H9 (cell line): ENCODE results near the gene ZNF469. TPM values are rescaled to one million over a fixed set of nuclear protein-coding genes. Genes with fewer than 3 reads are reported as not detected.
A peak's percentile ranks its signal among the peaks of the same experiment; 100 is the strongest.

Experiments used
- DNase-seq: peaks from one replicate; pipeline ENCODE4 v3.0.0-alpha.2; 2017
- H2AFZ ChIP-seq: one replicate; pipeline ENCODE4 v1.6.1; 2013; ENCODE audit warnings: mild to moderate bottlenecking, low read length, control low read depth, moderate library complexity
- H2AK5ac ChIP-seq: 2 replicates; pipeline ENCODE4 v1.6.1; 2013; ENCODE audit warnings: low read length, control low read depth, mixed read lengths; ENCODE audit not compliant: insufficient read length
- H2BK120ac ChIP-seq: one replicate; pipeline ENCODE4 v1.6.1; 2013; ENCODE audit warnings: low read depth, mild to moderate bottlenecking, low read length, control low read depth, inconsistent platforms; ENCODE audit not compliant: poor library complexity, severe bottlenecking
- H2BK12ac ChIP-seq: 2 replicates; pipeline ENCODE4 v1.6.1; 2013; ENCODE audit warnings: low read length, control low read depth, mixed read lengths, low read depth; ENCODE audit not compliant: insufficient read length
- H2BK15ac ChIP-seq: 2 replicates; pipeline ENCODE4 v1.6.1; 2013; ENCODE audit warnings: low read depth, low read length, control low read depth
- H2BK20ac ChIP-seq: one replicate; pipeline ENCODE4 v1.6.1; 2013; ENCODE audit warnings: low read depth, mild to moderate bottlenecking, low read length, control low read depth, inconsistent platforms; ENCODE audit not compliant: poor library complexity, severe bottlenecking
- H2BK5ac ChIP-seq: 2 replicates; pipeline ENCODE4 v1.6.1; 2013; ENCODE audit warnings: low read length, control low read depth, mixed read lengths; ENCODE audit not compliant: insufficient read length
- H3K14ac ChIP-seq: 2 replicates; pipeline ENCODE4 v1.6.1; 2013; ENCODE audit warnings: low read length, control low read depth; ENCODE audit not compliant: insufficient read depth
- H3K18ac ChIP-seq: 2 replicates; pipeline ENCODE4 v1.6.1; 2013; ENCODE audit warnings: low read depth, mild to moderate bottlenecking, mixed read lengths, low read length, control low read depth; ENCODE audit not compliant: insufficient read length
- H3K23ac ChIP-seq: 2 replicates; pipeline ENCODE4 v1.6.1; 2013; ENCODE audit warnings: low read length, control low read depth, mixed read lengths, low read depth; ENCODE audit not compliant: insufficient read length
- H3K23me2 ChIP-seq: 2 replicates; pipeline ENCODE4 v1.6.1; 2013; ENCODE audit warnings: low read depth, mild to moderate bottlenecking, mixed read lengths, low read length, control low read depth; ENCODE audit not compliant: insufficient read length, poor library complexity, severe bottlenecking
- H3K27ac ChIP-seq: 2 replicates; pipeline ENCODE4 v1.5.1; 2013; ENCODE audit warnings: low read length, control low read depth, mixed read lengths, low read depth; ENCODE audit not compliant: insufficient read length
- H3K27me3 ChIP-seq: 2 replicates; pipeline ENCODE4 v1.6.1; 2013; ENCODE audit warnings: low read length, control low read depth, inconsistent platforms; ENCODE audit not compliant: insufficient read depth
- H3K4ac ChIP-seq: 2 replicates; pipeline ENCODE4 v1.6.1; 2013; ENCODE audit warnings: low read depth, mild to moderate bottlenecking, control low read depth, inconsistent platforms, low read length, moderate library complexity
- H3K4me1 ChIP-seq: 2 replicates; pipeline ENCODE4 v1.6.1; 2013; ENCODE audit warnings: low read length, control low read depth, inconsistent platforms; ENCODE audit not compliant: insufficient read depth
- H3K4me2 ChIP-seq: 2 replicates; pipeline ENCODE4 v1.6.1; 2013; ENCODE audit warnings: low read length, control low read depth, mixed read lengths; ENCODE audit not compliant: insufficient read length, insufficient read depth
- H3K56ac ChIP-seq: 2 replicates; pipeline ENCODE4 v1.6.1; 2013; ENCODE audit warnings: low read depth, mild to moderate bottlenecking, mixed read lengths, low read length, control low read depth; ENCODE audit not compliant: insufficient read length
- H3K79me1 ChIP-seq: 2 replicates; pipeline ENCODE4 v1.6.1; 2013; ENCODE audit warnings: low read depth, mild to moderate bottlenecking, moderate library complexity, low read length, control low read depth, inconsistent platforms; ENCODE audit not compliant: insufficient read depth, poor library complexity, severe bottlenecking
- H3K79me2 ChIP-seq: 2 replicates; pipeline ENCODE4 v1.6.1; 2013; ENCODE audit warnings: low read length, control low read depth, inconsistent platforms; ENCODE audit not compliant: insufficient read depth
- H3K9ac ChIP-seq: 2 replicates; pipeline ENCODE4 v1.6.1; 2013; ENCODE audit warnings: low read length, control low read depth, mixed read lengths; ENCODE audit not compliant: insufficient read length; ENCODE audit errors: extremely low read depth
- H3K9me3 ChIP-seq: one replicate; pipeline ENCODE4 v1.6.1; 2013; ENCODE audit warnings: low read depth, low read length, inconsistent platforms; ENCODE audit not compliant: control insufficient read depth
- H3T11ph ChIP-seq: one replicate; pipeline ENCODE4 v1.6.1; 2013; ENCODE audit warnings: mild to moderate bottlenecking, low read length, control low read depth, inconsistent platforms
- H4K20me1 ChIP-seq: one replicate; pipeline ENCODE4 v1.6.1; 2013; ENCODE audit not compliant: control insufficient read depth, insufficient read length, insufficient read depth
- H4K5ac ChIP-seq: 2 replicates; pipeline ENCODE4 v1.6.1; 2013; ENCODE audit warnings: low read depth, mild to moderate bottlenecking, mixed read lengths, low read length, control low read depth; ENCODE audit not compliant: insufficient read length
- H4K8ac ChIP-seq: replicated peaks from 2 replicates; pipeline ENCODE4 v1.6.1; 2013; ENCODE audit warnings: low read length, control low read depth, mixed read lengths, low read depth; ENCODE audit not compliant: insufficient read length
- H4K91ac ChIP-seq: 2 replicates; pipeline ENCODE4 v1.6.1; 2013; ENCODE audit warnings: low read depth, mild to moderate bottlenecking, moderate library complexity, mixed read lengths, low read length, control low read depth; ENCODE audit not compliant: insufficient read length
- H3K27ac Mint-ChIP-seq, 3 experiments: 2 replicates in 2 of 3; 3 replicates in 1 of 3; pipeline ENCODE4 v1.8.0; 2020 to 2021; ENCODE audit warnings: mixed read lengths in 3 of 3, mild to moderate bottlenecking in 1 of 3, moderate library complexity in 1 of 3
- H3K27me3 Mint-ChIP-seq: 2 replicates; pipeline ENCODE4 v1.8.0; 2021; ENCODE audit warnings: low read depth, mild to moderate bottlenecking, moderate library complexity, mixed read lengths
- H3K36me3 Mint-ChIP-seq, 3 experiments: 2 replicates in 2 of 3; 3 replicates in 1 of 3; pipeline ENCODE4 v1.8.0; 2020 to 2021; ENCODE audit warnings: low read depth in 3 of 3, mixed read lengths in 3 of 3; ENCODE audit not compliant: insufficient read depth in 1 of 3
- H3K4me1 Mint-ChIP-seq, 2 experiments: 2 replicates each; pipeline ENCODE4 v1.8.0; 2020; ENCODE audit warnings: mixed read lengths in 2 of 2
- H3K4me3 Mint-ChIP-seq, 2 experiments: 2 replicates in 1 of 2; 3 replicates in 1 of 2; pipeline ENCODE4 v1.8.0; 2020 to 2021; ENCODE audit warnings: mild to moderate bottlenecking in 2 of 2, mixed read lengths in 2 of 2, moderate library complexity in 1 of 2
- H3K9me3 Mint-ChIP-seq, 2 experiments: 2 replicates in 1 of 2; 3 replicates in 1 of 2; pipeline ENCODE4 v1.8.0; 2020; ENCODE audit warnings: mild to moderate bottlenecking in 2 of 2, mixed read lengths in 2 of 2, moderate library complexity in 1 of 2
- WGBS: extraction: QIAGEN DNeasy Blood & Tissue Kit; methylation state at CpG from one replicate; pipeline ENCODE4 v1.1.7; 2013; ENCODE audit warnings: missing lambda C conversion rate, low lambda C conversion rate, mixed read lengths; ENCODE audit not compliant: insufficient read length; ENCODE audit errors: extremely low coverage; 5-methylcytosine and 5-hydroxymethylcytosine counted together
- total RNA-seq: library from RNA; stranded (reverse); gene quantifications from 2 replicates; pipeline ENCODE4 v1.2.1, GENCODE V29; 2021
- TF ChIP-seq, protein P1 (sequence below): fragments of 200-600 bp; sonication (generic); conservative IDR thresholded peaks from 3 replicates; pipeline ENCODE4 v1.8.0; 2021; ENCODE audit warnings: antibody characterized with exemption, mild to moderate bottlenecking

Gene ZNF469
- total RNA-seq, 1 experiment from 2014 or later = 4.4 TPM

- TF ChIP-seq, protein P1, sequence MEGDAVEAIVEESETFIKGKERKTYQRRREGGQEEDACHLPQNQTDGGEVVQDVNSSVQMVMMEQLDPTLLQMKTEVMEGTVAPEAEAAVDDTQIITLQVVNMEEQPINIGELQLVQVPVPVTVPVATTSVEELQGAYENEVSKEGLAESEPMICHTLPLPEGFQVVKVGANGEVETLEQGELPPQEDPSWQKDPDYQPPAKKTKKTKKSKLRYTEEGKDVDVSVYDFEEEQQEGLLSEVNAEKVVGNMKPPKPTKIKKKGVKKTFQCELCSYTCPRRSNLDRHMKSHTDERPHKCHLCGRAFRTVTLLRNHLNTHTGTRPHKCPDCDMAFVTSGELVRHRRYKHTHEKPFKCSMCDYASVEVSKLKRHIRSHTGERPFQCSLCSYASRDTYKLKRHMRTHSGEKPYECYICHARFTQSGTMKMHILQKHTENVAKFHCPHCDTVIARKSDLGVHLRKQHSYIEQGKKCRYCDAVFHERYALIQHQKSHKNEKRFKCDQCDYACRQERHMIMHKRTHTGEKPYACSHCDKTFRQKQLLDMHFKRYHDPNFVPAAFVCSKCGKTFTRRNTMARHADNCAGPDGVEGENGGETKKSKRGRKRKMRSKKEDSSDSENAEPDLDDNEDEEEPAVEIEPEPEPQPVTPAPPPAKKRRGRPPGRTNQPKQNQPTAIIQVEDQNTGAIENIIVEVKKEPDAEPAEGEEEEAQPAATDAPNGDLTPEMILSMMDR = no peak
- no peak overlapping the region for H3K23ac ChIP-seq
- DNase-seq = no peak
- H4K5ac ChIP-seq = no peak overlapping the region
- no peaks in the 10 kb centered on the region for H3K79me1 ChIP-seq
- H3K36me3 Mint-ChIP-seq = no peaks in the 10 kb centered on the region
- no peak overlapping the region for H2BK15ac ChIP-seq
- peaks cover 11% of the 10 kb centered on the region for H3K27me3 Mint-ChIP-seq
- H3K27me3 ChIP-seq = no peaks in the 10 kb centered on the region
- no peak overlapping the region for H2AK5ac ChIP-seq
- no peak overlapping the region for H3K9ac ChIP-seq
- H3K27ac Mint-ChIP-seq = peak overlapping the region in 1 of 3 experiments; percentile 75; a peak in 2 of 7 replicates
- no peaks in the 10 kb centered on the region for H3K9me3 ChIP-seq
- H3K14ac ChIP-seq = no peak overlapping the region
- no peak overlapping the region for H2BK120ac ChIP-seq
- no peak overlapping the region for H4K91ac ChIP-seq
- no peak overlapping the region for H2BK20ac ChIP-seq
- no peak overlapping the region for H3K4me2 ChIP-seq
- no peaks in the 10 kb centered on the region for H3K23me2 ChIP-seq
- no peak overlapping the region for H3K4me3 Mint-ChIP-seq
- no peak overlapping the region for H2AFZ ChIP-seq
- H3K18ac ChIP-seq = no peak overlapping the region
- H3K4ac ChIP-seq = no peak overlapping the region
- H3K4me1 Mint-ChIP-seq = peaks cover under 1% of the 10 kb centered on the region in 2 experiments
- no peak overlapping the region for H3K27ac ChIP-seq
- no peak overlapping the region for H2BK12ac ChIP-seq
- WGBS = no CpG with 5 or more reads among the region's 30 CpGs
- H3K9me3 Mint-ChIP-seq = no peaks in the 10 kb centered on the region
- no peak overlapping the region for H2BK5ac ChIP-seq
- H4K20me1 ChIP-seq = no peaks in the 10 kb centered on the region
- H3K56ac ChIP-seq = no peak overlapping the region
- H3K79me2 ChIP-seq = no peaks in the 10 kb centered on the region
- no peak overlapping the region for H4K8ac ChIP-seq
- H3T11ph ChIP-seq = no peak overlapping the region
- peaks cover 3% of the 10 kb centered on the region; the same call in 1 of the 2 replicates for H3K4me1 ChIP-seq
Measured at GRCh38 chr16:88376835-88377726, 5.7 kb upstream of the ZNF469 start.
